Tibial artery (tissue), 4 donors: ENCODE data around the gene LZTS2.

Source experiments
- DNase-seq, 2 donors: peaks; one replicate each; pipeline ENCODE4 v3.0.0-alpha.2; 2019
- H3K27ac ChIP-seq, 2 donors: fragments of 200-600 bp; sonication (generic) in 1 of 2; 1 replicate in 1 of 2; 2 replicates in 1 of 2; pipeline ENCODE4 v1.5.1; 2018 to 2019; ENCODE audit warnings: mild to moderate bottlenecking in 1 of 2
- H3K27me3 ChIP-seq, 2 donors: fragments of 200-600 bp; sonication (generic) in 1 of 2; one replicate each; pipeline versions ENCODE4 v1.5.1 to v1.6.0; 2016 to 2019
- H3K36me3 ChIP-seq, 3 donors: fragments of 200-600 bp; sonication (generic) in 2 of 3; one replicate each; pipeline ENCODE4 v1.5.1; 2016 to 2019; ENCODE audit warnings: mild to moderate bottlenecking in 2 of 3
- H3K4me1 ChIP-seq, 4 donors: fragments of 200-600 bp; sonication (generic) in 2 of 4; 1 replicate in 3 of 4; 2 replicates in 1 of 4; pipeline ENCODE4 v1.5.1; 2016 to 2019
- H3K4me3 ChIP-seq, 2 donors: fragments of 200-600 bp; sonication (generic) in 1 of 2; 1 replicate in 1 of 2; 2 replicates in 1 of 2; pipeline ENCODE4 v1.5.1; 2018 to 2019; ENCODE audit warnings: mild to moderate bottlenecking in 2 of 2
- H3K9me3 ChIP-seq, 3 donors: fragments of 200-600 bp; sonication (generic) in 1 of 3; one replicate each; pipeline ENCODE4 v1.5.1; 2016 to 2019
- CTCF ChIP-seq, 2 experiments: fragments of 200-600 bp in 1 of 2; fragments of 450-650 bp in 1 of 2; IDR thresholded peaks; one replicate each; pipeline ENCODE4 v1.5.1; 2017 to 2019; ENCODE audit warnings: antibody characterized with exemption in 2 of 2, mild to moderate bottlenecking in 1 of 2, moderate library complexity in 1 of 2
- intact Hi-C: fragments of 100-400 bp; cut with DNase I; formaldehyde crosslinking; loops from one replicate; pipeline ENCODE4 v1.15.0; 2023; ENCODE audit warnings: low total_unique reads

Gene LZTS2

GRCh38 chr10:100999742-101000126, at the start of gene LZTS2:
Gene LZTS2, plus strand, starts transcription at chr10:100999808. Its CDS starts 2,731 bp downstream, at chr10:101002539.
- Histone ChIP-seq H3K4me3 (peak within 1 kb of the TSS; percentile 73 to 79), H3K4me1 (peaks cover 0 to 56% (median 42%) of the 10 kb centered on the region in 4 donors), H3K36me3 (peaks cover 14 to 24% (median 22%) of the 10 kb centered on the region in 3 donors), H3K27me3 (no peaks in the 10 kb centered on the region), H3K27ac (peak within 1 kb of the TSS; percentile 99 to 100), H3K9me3 (no peaks in the 10 kb centered on the region)
- TF ChIP-seq CTCF (IDR thresholded peaks at IDR 0.05), result no peak
- intact Hi-C loops, result no loop called here
- DNase-seq, result peak in 1 of 2 donors; percentile 75

GRCh38 chr10:100960251-100960650, 39.4 kb upstream of the LZTS2 start:
- no peaks in the 10 kb centered on the region for H3K27me3 ChIP-seq
- H3K9me3 ChIP-seq, result no peaks in the 10 kb centered on the region
- no peak overlapping the region for H3K27ac ChIP-seq
- DNase-seq, result no peak
- TF ChIP-seq CTCF (IDR thresholded peaks at IDR 0.05), result no peak
- peaks cover 52 to 74% (median 61%) of the 10 kb centered on the region in 3 donors for H3K36me3 ChIP-seq
- H3K4me1 ChIP-seq, result no peaks in the 10 kb centered on the region
- H3K4me3 ChIP-seq, result no peak overlapping the region
- intact Hi-C loops, result no loop called here

GRCh38 chr10:100962351-100963080, 37.1 kb upstream of the LZTS2 start:
- Histone ChIP-seq H3K9me3 (no peaks in the 10 kb centered on the region), H3K4me3 (no peak overlapping the region), H3K27ac (no peak overlapping the region), H3K4me1 (no peaks in the 10 kb centered on the region), H3K36me3 (peaks cover 41 to 62% (median 46%) of the 10 kb centered on the region in 3 donors), H3K27me3 (no peaks in the 10 kb centered on the region)
- intact Hi-C loops, result no loop called here
- TF ChIP-seq CTCF (IDR thresholded peaks at IDR 0.05), result no peak
- no peak for DNase-seq

GRCh38 chr10:100963826-100964225, 35.8 kb upstream of the LZTS2 start:
- H3K27ac ChIP-seq, result no peak overlapping the region
- no peak for TF ChIP-seq CTCF (IDR thresholded peaks at IDR 0.05)
- H3K9me3 ChIP-seq, result no peaks in the 10 kb centered on the region
- no peak overlapping the region for H3K4me3 ChIP-seq
- intact Hi-C loops, result no loop called here
- H3K27me3 ChIP-seq, result peaks cover 0 to 3% of the 10 kb centered on the region in 2 donors
- H3K36me3 ChIP-seq, result peaks cover 28 to 49% (median 34%) of the 10 kb centered on the region in 3 donors
- no peak for DNase-seq
- H3K4me1 ChIP-seq, result peaks cover 0 to 3% (median 2%) of the 10 kb centered on the region in 4 donors

GRCh38 chr10:100965820-100966219, 33.8 kb upstream of the LZTS2 start:
- no peak for TF ChIP-seq CTCF (IDR thresholded peaks at IDR 0.05)
- intact Hi-C loops, result no loop called here
- H3K9me3 ChIP-seq, result no peaks in the 10 kb centered on the region
- H3K36me3 ChIP-seq, result peaks cover 14 to 34% (median 21%) of the 10 kb centered on the region in 3 donors
- no peak overlapping the region for H3K4me3 ChIP-seq
- no peak overlapping the region for H3K27ac ChIP-seq
- DNase-seq, result no peak
- peaks cover 0 to 13% of the 10 kb centered on the region in 2 donors for H3K27me3 ChIP-seq
- H3K4me1 ChIP-seq, result peaks cover 0 to 15% (median 14%) of the 10 kb centered on the region in 4 donors
